ENCODE data around the gene B4GALT2. TPM values are rescaled to one million over a fixed set of nuclear protein-coding genes. Genes with fewer than 3 reads are reported as not detected.

B4GALT2 gene
- total and polyA plus RNA-seq, 2 of the 8 experiments (the other 6 are each of a cell fraction or from before 2014, with no cell fraction given) = 56.5 to 121 TPM

DNA sequence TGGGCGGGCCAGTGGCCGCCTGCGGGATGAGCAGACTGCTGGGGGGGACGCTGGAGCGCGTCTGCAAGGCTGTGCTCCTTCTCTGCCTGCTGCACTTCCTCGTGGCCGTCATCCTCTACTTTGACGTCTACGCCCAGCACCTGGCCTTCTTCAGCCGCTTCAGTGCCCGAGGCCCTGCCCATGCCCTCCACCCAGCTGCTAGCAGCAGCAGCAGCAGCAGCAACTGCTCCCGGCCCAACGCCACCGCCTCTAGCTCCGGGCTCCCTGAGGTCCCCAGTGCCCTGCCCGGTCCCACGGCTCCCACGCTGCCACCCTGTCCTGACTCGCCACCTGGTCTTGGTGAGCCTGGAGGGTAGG is 2.1 kb downstream of the B4GALT2 start (continued):
- TF ChIP-seq CHD7 (IDR thresholded peaks at IDR 0.05; ENCODE audit: insufficient replicate concordance, low read length) (no peak), SP1 (IDR thresholded peaks at IDR 0.05; ENCODE audit: low read depth, low read length) (no peak), TAF1 (IDR thresholded peaks at IDR 0.05; ENCODE audit: low read depth, low read length) (no peak), SAP30 (IDR thresholded peaks at IDR 0.05; ENCODE audit: insufficient read depth, insufficient replicate concordance, low read length) (no peak), FOSL1 (IDR thresholded peaks at IDR 0.05; ENCODE audit: insufficient read depth, low read depth, low read length) (no peak), JUND (IDR thresholded peaks at IDR 0.05; ENCODE audit: low read length) (no peak)

Measured in H1 (cell line).